ENCODE measurements around the gene ZBTB42.

Gene ZBTB42

DNA sequence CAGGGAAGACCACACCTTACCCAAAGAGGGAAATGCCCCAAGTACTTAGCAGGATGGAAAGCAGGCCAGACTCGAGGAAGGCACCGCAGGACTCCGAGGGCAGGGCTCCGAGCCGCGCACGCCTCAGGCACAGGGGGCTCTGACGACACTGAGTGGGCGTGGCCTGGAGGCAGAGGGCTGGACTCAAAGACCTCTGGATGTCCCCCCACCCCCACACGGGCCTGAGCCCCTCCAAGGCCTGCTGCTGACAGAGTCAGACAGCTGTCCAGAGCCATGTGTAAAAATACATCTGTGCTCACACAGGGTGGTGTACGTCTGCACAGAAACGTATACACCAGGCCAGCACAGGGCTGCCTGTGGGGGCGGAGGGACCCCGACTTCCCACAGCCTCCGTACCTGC, 6.8 kb upstream of the ZBTB42 start:
- H3K9me3 Mint-ChIP-seq = no peaks in the 10 kb centered on the region
- H3K27ac Mint-ChIP-seq = peak overlapping the region; percentile 78
- peaks cover 3% of the 10 kb centered on the region for H3K36me3 Mint-ChIP-seq (ENCODE audit: low read depth)
- ATAC-seq (peak; percentile 38), DNase-seq (peak; percentile 76)
- H3K4me3 Mint-ChIP-seq = peak overlapping the region; percentile 87
- H3K4me1 Mint-ChIP-seq = peaks cover 27% of the 10 kb centered on the region
- peaks cover 2% of the 10 kb centered on the region for H3K27me3 Mint-ChIP-seq

DNA sequence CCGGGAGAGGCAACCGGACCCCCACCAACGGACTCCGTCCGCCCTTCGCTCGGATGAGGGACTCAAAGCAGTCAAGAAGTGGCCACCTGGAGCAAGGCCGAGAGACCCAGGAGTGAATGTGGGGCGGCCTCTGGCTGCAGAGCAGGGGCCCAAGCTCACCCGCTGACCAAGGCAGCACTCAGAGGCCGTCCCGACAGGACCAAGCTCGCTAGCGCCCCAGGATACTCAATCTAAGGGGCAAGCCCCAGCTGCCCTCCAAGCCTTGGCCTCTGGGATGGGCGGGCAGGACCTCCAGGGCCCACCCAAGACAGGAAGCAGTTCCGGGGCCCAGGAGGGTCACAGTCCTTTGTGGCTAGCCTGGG, 6.3 kb upstream of the ZBTB42 start:
- Mint-ChIP-seq H3K9me3 (no peaks in the 10 kb centered on the region), H3K27ac (peak overlapping the region; percentile 78), H3K4me1 (peaks cover 27% of the 10 kb centered on the region), H3K27me3 (peaks cover 4% of the 10 kb centered on the region), H3K36me3 (ENCODE audit: low read depth) (peaks cover 3% of the 10 kb centered on the region), H3K4me3 (peak overlapping the region; percentile 87)
- DNase-seq (peak; percentile 16), ATAC-seq (peak; percentile 2)

DNA sequence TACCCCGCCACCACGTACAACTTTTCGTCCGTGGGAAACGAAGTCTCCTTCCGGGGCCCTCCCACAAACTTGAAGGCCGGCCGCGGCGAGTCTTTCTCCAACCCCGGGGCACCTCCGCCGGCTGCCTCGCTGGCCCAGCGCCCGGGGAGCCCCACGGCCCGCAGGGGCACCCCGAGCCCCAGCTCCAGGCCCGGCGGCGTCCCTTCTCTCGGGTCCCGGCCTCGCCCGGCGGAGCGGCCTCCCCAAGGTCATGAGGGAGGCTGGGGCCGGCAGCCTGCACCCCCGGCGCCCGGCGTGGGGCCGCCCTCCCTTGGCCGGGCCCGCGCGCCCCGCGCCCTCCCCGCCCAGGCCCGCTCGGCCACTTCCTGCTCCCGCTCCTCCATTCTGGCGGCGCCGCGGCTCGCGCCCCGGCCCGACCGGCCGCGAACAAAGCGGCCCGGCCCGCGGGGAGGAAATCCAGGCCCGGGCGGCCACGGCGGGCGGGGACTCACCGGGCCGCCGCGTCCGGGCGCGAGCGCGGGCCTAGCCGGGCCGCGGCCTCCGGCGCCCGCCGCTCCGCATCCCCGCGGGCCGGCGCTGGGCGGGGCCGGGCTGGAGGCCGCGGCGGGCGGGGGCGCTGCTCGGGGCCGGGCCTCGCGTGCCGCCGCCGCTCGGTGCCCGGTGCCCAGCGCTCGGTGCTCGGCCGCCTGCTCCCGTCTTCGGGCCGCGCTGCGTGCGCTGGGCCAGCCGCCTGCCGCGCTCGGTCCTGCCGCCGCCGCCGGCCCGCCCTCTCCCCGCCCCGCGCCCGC, 5.7 kb upstream of the ZBTB42 start, which contains the start of gene AKT1:
AKT1 (minus strand) TSS at position 756 of the 788 bp plus-strand sequence. CDS start 3,105 bp downstream, outside the sequence.
- Mint-ChIP-seq H3K4me3 (peak within 1 kb of the TSS; percentile 87), H3K27me3 (peaks cover 7% of the 10 kb centered on the region), H3K9me3 (no peaks in the 10 kb centered on the region), H3K27ac (peak within 1 kb of the TSS; percentile 78), H3K4me1 (peaks cover 27% of the 10 kb centered on the region), H3K36me3 (ENCODE audit: low read depth) (peaks cover 3% of the 10 kb centered on the region)
- ATAC-seq = peak; percentile 22
- DNase-seq = peak; percentile 27

GRCh38 chr14:104795781-104796686, 4.9 kb upstream of the ZBTB42 start:
- peaks cover 7% of the 10 kb centered on the region for H3K27me3 Mint-ChIP-seq
- peak overlapping the region; percentile 59 for H3K27ac Mint-ChIP-seq
- DNase-seq (peak; percentile 68), ATAC-seq (no peak)
- H3K4me3 Mint-ChIP-seq = peak overlapping the region; percentile 68
- peaks cover 27% of the 10 kb centered on the region for H3K4me1 Mint-ChIP-seq
- no peaks in the 10 kb centered on the region for H3K9me3 Mint-ChIP-seq
- peaks cover under 1% of the 10 kb centered on the region for H3K36me3 Mint-ChIP-seq (ENCODE audit: low read depth)

- Mint-ChIP-seq H3K27ac (no peak overlapping the region), H3K27me3 (peaks cover 7% of the 10 kb centered on the region), H3K4me3 (peak overlapping the region; percentile 68), H3K36me3 (ENCODE audit: low read depth) (no peaks in the 10 kb centered on the region), H3K4me1 (peaks cover 29% of the 10 kb centered on the region), H3K9me3 (no peaks in the 10 kb centered on the region)
- ATAC-seq = no peak
- DNase-seq = no peak
Observed at GRCh38 chr14:104796687-104797081, 4.2 kb upstream of the ZBTB42 start.

DNA sequence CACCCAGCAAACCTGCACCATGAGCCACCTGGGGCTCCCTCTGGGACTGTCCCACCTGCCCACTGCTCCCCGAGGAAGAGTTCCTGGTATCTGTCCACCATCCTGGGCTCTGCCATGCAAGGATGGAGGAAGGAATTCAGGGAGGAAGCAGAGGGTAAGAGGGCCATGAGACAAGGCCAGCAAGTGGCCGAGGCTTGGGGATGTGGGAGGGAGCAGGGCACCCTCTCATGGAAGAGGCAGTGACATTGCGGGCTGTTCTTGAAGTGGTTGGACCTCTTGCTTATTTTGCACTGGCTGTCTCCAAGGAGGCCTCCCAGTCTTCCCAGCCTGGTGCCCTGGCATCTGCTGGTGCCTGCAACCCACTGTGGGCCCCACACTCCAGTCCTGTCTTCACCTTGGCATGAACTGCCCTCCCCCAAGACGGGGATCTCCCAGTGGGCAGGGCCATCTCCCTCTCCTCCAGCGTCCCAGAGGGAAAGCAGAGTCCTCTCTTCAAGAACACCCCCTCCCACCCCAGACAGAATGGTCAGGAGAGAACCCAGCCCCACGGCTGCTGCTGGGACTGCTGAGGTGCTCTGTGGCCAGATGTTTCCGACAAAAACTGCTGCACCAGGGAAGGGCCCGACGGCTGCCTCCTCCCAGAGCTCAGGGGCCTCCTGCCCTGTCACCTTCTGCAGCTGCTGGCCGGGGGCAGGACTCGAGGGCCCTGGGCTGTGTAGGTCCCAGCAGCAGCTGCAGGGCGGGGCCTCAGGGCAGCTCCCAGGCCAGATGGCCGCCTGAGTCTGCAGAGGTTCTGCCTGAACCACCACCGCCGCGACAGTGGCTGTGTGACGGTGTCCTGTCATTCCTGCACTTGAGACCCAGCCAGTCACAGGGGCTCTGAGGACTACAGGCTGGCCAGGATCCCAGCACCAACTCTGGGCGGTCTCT, 3.5 kb upstream of the ZBTB42 start:
- H3K4me3 Mint-ChIP-seq = no peak overlapping the region

GRCh38 chr14:104798300-104799243, 2.3 kb upstream of the ZBTB42 start:
- ATAC-seq (no peak), DNase-seq (no peak)
- no peak overlapping the region for H3K27ac Mint-ChIP-seq
- H3K4me1 Mint-ChIP-seq = peaks cover 27% of the 10 kb centered on the region
- no peaks in the 10 kb centered on the region for H3K9me3 Mint-ChIP-seq
- no peaks in the 10 kb centered on the region for H3K36me3 Mint-ChIP-seq (ENCODE audit: low read depth)
- H3K4me3 Mint-ChIP-seq = peak overlapping the region; percentile 48
- peaks cover 7% of the 10 kb centered on the region for H3K27me3 Mint-ChIP-seq

More for the DNA sequence above, 3.5 kb upstream of the ZBTB42 start:
- ATAC-seq = no peak
- DNase-seq = no peak
- peaks cover 33% of the 10 kb centered on the region for H3K4me1 Mint-ChIP-seq
- H3K9me3 Mint-ChIP-seq = no peaks in the 10 kb centered on the region
- H3K27me3 Mint-ChIP-seq = peaks cover 7% of the 10 kb centered on the region
- H3K36me3 Mint-ChIP-seq (ENCODE audit: low read depth) = no peaks in the 10 kb centered on the region
- H3K27ac Mint-ChIP-seq = no peak overlapping the region

GRCh38 chr14:104799244-104800014, 1.5 kb upstream of the ZBTB42 start:
- Mint-ChIP-seq H3K36me3 (ENCODE audit: low read depth) (no peaks in the 10 kb centered on the region), H3K27ac (peak overlapping the region; percentile 48), H3K4me3 (peak overlapping the region; percentile 48), H3K27me3 (peaks cover 7% of the 10 kb centered on the region), H3K9me3 (no peaks in the 10 kb centered on the region), H3K4me1 (peaks cover 19% of the 10 kb centered on the region)
- DNase-seq (no peak), ATAC-seq (no peak)

GRCh38 chr14:104800015-104800770, 708 bp upstream of the ZBTB42 start:
- peak overlapping the region; percentile 48 for H3K27ac Mint-ChIP-seq
- H3K9me3 Mint-ChIP-seq = no peaks in the 10 kb centered on the region
- H3K36me3 Mint-ChIP-seq (ENCODE audit: low read depth) = no peaks in the 10 kb centered on the region
- ATAC-seq (peak; percentile 62), DNase-seq (peak; percentile 81)
- peak overlapping the region; percentile 48 for H3K4me3 Mint-ChIP-seq
- peaks cover 16% of the 10 kb centered on the region for H3K4me1 Mint-ChIP-seq
- H3K27me3 Mint-ChIP-seq = peaks cover 7% of the 10 kb centered on the region

GRCh38 chr14:104801520-104802393, 856 bp downstream of the ZBTB42 start:
- ATAC-seq = no peak
- Mint-ChIP-seq H3K9me3 (no peaks in the 10 kb centered on the region), H3K4me3 (peak overlapping the region; percentile 79)

GRCh38 chr14:104802394-104803184, 1.7 kb downstream of the ZBTB42 start:
- Mint-ChIP-seq H3K4me3 (peak overlapping the region; percentile 33), H3K27ac (no peak overlapping the region), H3K4me1 (peaks cover 10% of the 10 kb centered on the region), H3K9me3 (no peaks in the 10 kb centered on the region), H3K27me3 (peaks cover 7% of the 10 kb centered on the region), H3K36me3 (ENCODE audit: low read depth) (no peaks in the 10 kb centered on the region)
- ATAC-seq = no peak
- no peak for DNase-seq

More at GRCh38 chr14:104801520-104802393, 856 bp downstream of the ZBTB42 start:
- no peak for DNase-seq
- peaks cover 7% of the 10 kb centered on the region for H3K27me3 Mint-ChIP-seq
- peaks cover 10% of the 10 kb centered on the region for H3K4me1 Mint-ChIP-seq
- H3K36me3 Mint-ChIP-seq (ENCODE audit: low read depth) = no peaks in the 10 kb centered on the region
- no peak overlapping the region for H3K27ac Mint-ChIP-seq

Measured in activated naive CD8-positive, alpha-beta T cell treated with anti-CD3 and anti-CD28 coated beads, Interleukin-2, amount 50 U/mL, for 24 hours (primary cell).